HL-60 (cell line): ENCODE data around the gene RBBP7.

Experiments
- DNase-seq, 2 experiments: peaks; one replicate each; pipeline ENCODE4 v3.0.0-alpha.2; 2010 to 2020; ENCODE audit warnings: low read depth in 1 of 2, low spot score in 1 of 2
- H3K27ac ChIP-seq: fragments of 250-450 bp; sonication (Bioruptor Pico); replicated peaks from 2 replicates; pipeline ENCODE4 v1.5.1; 2020; ENCODE audit warnings: mild to moderate bottlenecking, moderate library complexity
- H3K27me3 ChIP-seq: fragments of 250-450 bp; sonication (Bioruptor Pico); 2 replicates; pipeline ENCODE4 v1.5.1; 2021; ENCODE audit warnings: mild to moderate bottlenecking, moderate library complexity; ENCODE audit not compliant: insufficient read depth, poor library complexity, severe bottlenecking
- H3K4me3 ChIP-seq: replicated peaks from 2 replicates; pipeline ENCODE4 v1.5.1; 2011; ENCODE audit warnings: mild to moderate bottlenecking, control low read depth, low read length; ENCODE audit not compliant: insufficient read depth
- GABPA ChIP-seq: IDR thresholded peaks from 2 replicates; pipeline ENCODE4 v1.6.1; 2012; ENCODE audit warnings: low read depth
- POLR2AphosphoS5 ChIP-seq: IDR thresholded peaks from 2 replicates; pipeline ENCODE4 v1.6.1; 2012; ENCODE audit warnings: low read depth
- SPI1 ChIP-seq: IDR thresholded peaks from 2 replicates; pipeline ENCODE4 v1.6.1; 2012; ENCODE audit warnings: low read depth, mild to moderate bottlenecking, borderline replicate concordance
- TF ChIP-seq, protein P1 (sequence below): IDR thresholded peaks from 2 replicates; pipeline ENCODE4 v1.6.1; 2012; ENCODE audit warnings: low read depth; ENCODE audit not compliant: insufficient replicate concordance
- TF ChIP-seq, protein P2 (sequence below): IDR thresholded peaks from one replicate; pipeline ENCODE4 v1.5.1; 2011; ENCODE audit warnings: low read length, control low read depth, inconsistent platforms; ENCODE audit not compliant: insufficient read depth

The RBBP7 gene

DNA sequence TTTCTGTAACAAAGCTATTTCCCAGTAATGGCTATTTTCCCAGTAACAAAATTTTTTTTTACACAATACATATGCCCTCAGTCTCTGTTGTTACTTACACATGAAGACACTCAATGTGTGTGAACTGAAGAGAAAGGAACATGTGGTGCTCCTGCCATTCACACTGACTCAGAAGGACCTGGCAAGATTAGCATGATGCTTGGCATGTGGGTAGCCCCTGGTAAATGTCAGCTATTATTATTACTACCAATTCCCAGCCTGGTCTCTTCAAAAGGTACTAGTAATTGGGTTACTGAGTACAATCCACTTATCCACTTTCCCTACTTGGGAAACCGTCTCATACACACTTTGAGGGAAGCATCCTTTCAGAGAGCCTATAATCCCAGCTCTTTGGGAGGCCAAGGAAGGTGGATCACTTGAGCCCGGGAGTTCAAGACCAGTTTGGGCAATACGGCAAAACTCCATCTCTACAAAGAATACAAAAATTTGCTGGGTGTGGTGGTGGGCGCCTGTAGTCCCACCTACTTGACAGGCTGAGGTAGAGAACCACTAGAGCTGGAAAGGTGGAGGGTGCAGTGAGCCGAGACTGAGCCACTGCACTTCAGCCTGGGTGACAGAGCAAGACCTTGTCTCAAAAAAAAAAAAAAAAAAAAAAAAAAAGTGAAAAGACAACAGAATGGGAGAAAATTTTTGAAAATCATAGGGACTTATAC, 14.6 kb downstream of the RBBP7 start:
- DNase-seq, result no peak
- Histone ChIP-seq H3K4me3 (no peak overlapping the region), H3K27me3 (no peaks in the 10 kb centered on the region), H3K27ac (no peak overlapping the region)
- TF ChIP-seq, protein P1, sequence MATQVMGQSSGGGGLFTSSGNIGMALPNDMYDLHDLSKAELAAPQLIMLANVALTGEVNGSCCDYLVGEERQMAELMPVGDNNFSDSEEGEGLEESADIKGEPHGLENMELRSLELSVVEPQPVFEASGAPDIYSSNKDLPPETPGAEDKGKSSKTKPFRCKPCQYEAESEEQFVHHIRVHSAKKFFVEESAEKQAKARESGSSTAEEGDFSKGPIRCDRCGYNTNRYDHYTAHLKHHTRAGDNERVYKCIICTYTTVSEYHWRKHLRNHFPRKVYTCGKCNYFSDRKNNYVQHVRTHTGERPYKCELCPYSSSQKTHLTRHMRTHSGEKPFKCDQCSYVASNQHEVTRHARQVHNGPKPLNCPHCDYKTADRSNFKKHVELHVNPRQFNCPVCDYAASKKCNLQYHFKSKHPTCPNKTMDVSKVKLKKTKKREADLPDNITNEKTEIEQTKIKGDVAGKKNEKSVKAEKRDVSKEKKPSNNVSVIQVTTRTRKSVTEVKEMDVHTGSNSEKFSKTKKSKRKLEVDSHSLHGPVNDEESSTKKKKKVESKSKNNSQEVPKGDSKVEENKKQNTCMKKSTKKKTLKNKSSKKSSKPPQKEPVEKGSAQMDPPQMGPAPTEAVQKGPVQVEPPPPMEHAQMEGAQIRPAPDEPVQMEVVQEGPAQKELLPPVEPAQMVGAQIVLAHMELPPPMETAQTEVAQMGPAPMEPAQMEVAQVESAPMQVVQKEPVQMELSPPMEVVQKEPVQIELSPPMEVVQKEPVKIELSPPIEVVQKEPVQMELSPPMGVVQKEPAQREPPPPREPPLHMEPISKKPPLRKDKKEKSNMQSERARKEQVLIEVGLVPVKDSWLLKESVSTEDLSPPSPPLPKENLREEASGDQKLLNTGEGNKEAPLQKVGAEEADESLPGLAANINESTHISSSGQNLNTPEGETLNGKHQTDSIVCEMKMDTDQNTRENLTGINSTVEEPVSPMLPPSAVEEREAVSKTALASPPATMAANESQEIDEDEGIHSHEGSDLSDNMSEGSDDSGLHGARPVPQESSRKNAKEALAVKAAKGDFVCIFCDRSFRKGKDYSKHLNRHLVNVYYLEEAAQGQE, result no peak
- no peak for TF ChIP-seq GABPA
- TF ChIP-seq, protein P2, sequence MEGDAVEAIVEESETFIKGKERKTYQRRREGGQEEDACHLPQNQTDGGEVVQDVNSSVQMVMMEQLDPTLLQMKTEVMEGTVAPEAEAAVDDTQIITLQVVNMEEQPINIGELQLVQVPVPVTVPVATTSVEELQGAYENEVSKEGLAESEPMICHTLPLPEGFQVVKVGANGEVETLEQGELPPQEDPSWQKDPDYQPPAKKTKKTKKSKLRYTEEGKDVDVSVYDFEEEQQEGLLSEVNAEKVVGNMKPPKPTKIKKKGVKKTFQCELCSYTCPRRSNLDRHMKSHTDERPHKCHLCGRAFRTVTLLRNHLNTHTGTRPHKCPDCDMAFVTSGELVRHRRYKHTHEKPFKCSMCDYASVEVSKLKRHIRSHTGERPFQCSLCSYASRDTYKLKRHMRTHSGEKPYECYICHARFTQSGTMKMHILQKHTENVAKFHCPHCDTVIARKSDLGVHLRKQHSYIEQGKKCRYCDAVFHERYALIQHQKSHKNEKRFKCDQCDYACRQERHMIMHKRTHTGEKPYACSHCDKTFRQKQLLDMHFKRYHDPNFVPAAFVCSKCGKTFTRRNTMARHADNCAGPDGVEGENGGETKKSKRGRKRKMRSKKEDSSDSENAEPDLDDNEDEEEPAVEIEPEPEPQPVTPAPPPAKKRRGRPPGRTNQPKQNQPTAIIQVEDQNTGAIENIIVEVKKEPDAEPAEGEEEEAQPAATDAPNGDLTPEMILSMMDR, result no peak
- no peak for TF ChIP-seq POLR2AphosphoS5
- TF ChIP-seq SPI1, result no peak

DNA sequence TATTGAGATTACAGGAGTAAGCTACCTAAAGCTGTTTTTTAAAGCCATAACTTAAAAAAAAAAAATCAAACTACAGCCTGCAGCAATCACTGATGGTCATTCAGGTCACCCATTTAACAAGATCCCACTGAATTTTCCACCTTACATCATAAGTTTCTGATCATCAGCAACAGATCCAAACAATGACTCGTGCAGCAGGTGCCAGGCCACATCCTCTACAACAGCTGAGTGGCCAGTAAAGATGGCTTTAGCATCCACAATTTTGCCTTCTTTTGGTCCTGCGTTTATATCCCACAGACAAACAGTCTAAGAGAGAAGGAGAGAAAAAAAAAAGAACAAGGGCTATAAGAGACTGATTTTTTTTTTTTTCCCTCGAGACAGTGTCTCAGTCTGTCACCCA, 16.6 kb downstream of the RBBP7 start:
- Histone ChIP-seq H3K4me3 (no peak overlapping the region), H3K27ac (no peak overlapping the region), H3K27me3 (no peaks in the 10 kb centered on the region)
- DNase-seq, result no peak
- TF ChIP-seq, protein P1, result no peak
- TF ChIP-seq GABPA, result no peak
- TF ChIP-seq, protein P2, result no peak
- TF ChIP-seq SPI1, result no peak
- no peak for TF ChIP-seq POLR2AphosphoS5

DNA sequence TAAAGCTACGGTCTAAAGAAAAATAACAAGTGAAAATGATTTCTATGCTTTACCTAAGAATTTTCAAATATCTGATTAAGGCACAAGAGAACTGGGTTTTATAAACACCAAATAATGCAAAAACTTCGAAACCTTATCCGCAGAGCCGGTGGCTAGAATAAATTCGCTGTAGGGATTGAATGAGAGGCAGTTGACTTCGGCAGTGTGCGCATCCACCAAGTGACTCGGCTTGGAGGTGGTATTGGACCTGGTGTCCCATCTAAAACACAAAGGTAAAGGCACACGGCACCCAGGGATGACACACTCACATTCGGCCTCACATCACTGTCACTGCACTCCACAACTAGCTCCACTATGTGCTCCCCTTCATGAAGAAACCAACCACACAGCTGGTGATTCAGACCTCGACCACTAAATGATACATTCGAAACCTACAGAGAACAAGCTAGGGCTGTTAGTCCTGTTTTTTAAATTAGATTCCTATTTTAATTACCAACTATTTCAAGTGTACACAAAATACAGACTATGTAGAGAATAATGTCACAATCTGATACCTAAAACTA, 17.5 kb downstream of the RBBP7 start:
- no peaks in the 10 kb centered on the region for H3K27me3 ChIP-seq
- TF ChIP-seq SPI1 (no peak), GABPA (no peak), POLR2AphosphoS5 (no peak)
- TF ChIP-seq, protein P2, result no peak
- TF ChIP-seq, protein P1, result no peak
- DNase-seq, result no peak
- no peak overlapping the region for H3K27ac ChIP-seq
- no peak overlapping the region for H3K4me3 ChIP-seq
